ENCODE measurements around the gene CDH23. TPM values are rescaled to one million over a fixed set of nuclear protein-coding genes. Genes with fewer than 3 reads are reported as not detected.
A peak's percentile ranks its signal among the peaks of the same experiment; 100 is the strongest.

CDH23 gene
- total RNA-seq, 4 donors from 2014 or later: 7.1 to 56.2 (median 25.4) TPM

DNA sequence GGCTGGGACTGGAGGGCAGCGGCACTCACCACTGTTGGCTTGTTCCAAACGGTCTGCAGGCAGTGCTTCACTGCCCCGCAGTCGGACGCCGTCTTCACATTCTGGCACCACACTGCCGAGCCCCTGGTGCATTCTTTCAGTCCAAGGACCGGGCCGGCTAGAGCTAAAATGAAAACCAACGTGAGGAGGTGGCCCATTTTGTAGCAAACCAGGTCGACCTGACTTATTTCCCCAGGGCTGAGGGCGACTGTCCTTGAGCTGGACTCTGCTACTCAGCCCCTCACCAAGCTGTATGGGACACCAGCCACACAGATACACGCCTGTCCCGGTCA lies 437.6 kb downstream of the CDH23 start:
- Histone ChIP-seq H3K27ac (peak overlapping the region; percentile 13 to 32), H3K4me3 (no peak overlapping the region), H3K36me3 (no peaks in the 10 kb centered on the region), H3K4me1 (peaks cover 9 to 16% of the 10 kb centered on the region in 2 donors), H3K27me3 (no peaks in the 10 kb centered on the region), H3K9me3 (no peaks in the 10 kb centered on the region)
- TF ChIP-seq, protein P1, sequence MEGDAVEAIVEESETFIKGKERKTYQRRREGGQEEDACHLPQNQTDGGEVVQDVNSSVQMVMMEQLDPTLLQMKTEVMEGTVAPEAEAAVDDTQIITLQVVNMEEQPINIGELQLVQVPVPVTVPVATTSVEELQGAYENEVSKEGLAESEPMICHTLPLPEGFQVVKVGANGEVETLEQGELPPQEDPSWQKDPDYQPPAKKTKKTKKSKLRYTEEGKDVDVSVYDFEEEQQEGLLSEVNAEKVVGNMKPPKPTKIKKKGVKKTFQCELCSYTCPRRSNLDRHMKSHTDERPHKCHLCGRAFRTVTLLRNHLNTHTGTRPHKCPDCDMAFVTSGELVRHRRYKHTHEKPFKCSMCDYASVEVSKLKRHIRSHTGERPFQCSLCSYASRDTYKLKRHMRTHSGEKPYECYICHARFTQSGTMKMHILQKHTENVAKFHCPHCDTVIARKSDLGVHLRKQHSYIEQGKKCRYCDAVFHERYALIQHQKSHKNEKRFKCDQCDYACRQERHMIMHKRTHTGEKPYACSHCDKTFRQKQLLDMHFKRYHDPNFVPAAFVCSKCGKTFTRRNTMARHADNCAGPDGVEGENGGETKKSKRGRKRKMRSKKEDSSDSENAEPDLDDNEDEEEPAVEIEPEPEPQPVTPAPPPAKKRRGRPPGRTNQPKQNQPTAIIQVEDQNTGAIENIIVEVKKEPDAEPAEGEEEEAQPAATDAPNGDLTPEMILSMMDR (IDR thresholded peaks at IDR 0.05): no peak
- no peak for TF ChIP-seq POLR2A (IDR thresholded peaks at IDR 0.05)
- no peak for DNase-seq
- intact Hi-C loops (cut with DNase I; ENCODE audit: low total_unique reads): loop anchor here (10.0 kb wide), 1 partner anchor 60 kb away; no protein-coding TSS in a partner anchor

- intact Hi-C loops (cut with DNase I; ENCODE audit: low total_unique reads): loop anchor here (10.0 kb wide), 1 partner anchor 59 kb away; no protein-coding TSS in a partner anchor
- TF ChIP-seq, protein P1 (IDR thresholded peaks at IDR 0.05): no peak
- TF ChIP-seq POLR2A (IDR thresholded peaks at IDR 0.05): no peak
- Histone ChIP-seq H3K27me3 (no peaks in the 10 kb centered on the region), H3K36me3 (no peaks in the 10 kb centered on the region), H3K4me1 (peaks cover 9 to 21% of the 10 kb centered on the region in 2 donors), H3K27ac (peak overlapping the region; percentile 77 to 78), H3K4me3 (no peak overlapping the region), H3K9me3 (no peaks in the 10 kb centered on the region)
- peak; percentile 71 to 78 for DNase-seq
Observed at GRCh38 chr10:71835671-71836595, 439.2 kb downstream of the CDH23 start.

- intact Hi-C loops (cut with DNase I; ENCODE audit: low total_unique reads): loop anchor here (10.0 kb wide), 1 partner anchor 58 kb away; no protein-coding TSS in a partner anchor
- Histone ChIP-seq H3K27ac (peak overlapping the region; percentile 77 to 78), H3K4me3 (no peak overlapping the region), H3K36me3 (no peaks in the 10 kb centered on the region), H3K4me1 (peaks cover 9 to 21% of the 10 kb centered on the region in 2 donors), H3K27me3 (no peaks in the 10 kb centered on the region), H3K9me3 (no peaks in the 10 kb centered on the region)
- TF ChIP-seq, protein P1 (IDR thresholded peaks at IDR 0.05): no peak
- TF ChIP-seq POLR2A (IDR thresholded peaks at IDR 0.05): no peak
- DNase-seq: no peak
Observed at GRCh38 chr10:71836596-71836974, 439.9 kb downstream of the CDH23 start.

GRCh38 chr10:71837098-71837827 lies 440.5 kb downstream of the CDH23 start:
- no peak overlapping the region for H3K4me3 ChIP-seq
- no peaks in the 10 kb centered on the region for H3K9me3 ChIP-seq
- no peaks in the 10 kb centered on the region for H3K36me3 ChIP-seq
- DNase-seq: no peak
- peaks cover 9 to 21% of the 10 kb centered on the region in 2 donors for H3K4me1 ChIP-seq
- TF ChIP-seq, protein P1 (IDR thresholded peaks at IDR 0.05): no peak
- TF ChIP-seq POLR2A (IDR thresholded peaks at IDR 0.05): no peak
- no peaks in the 10 kb centered on the region for H3K27me3 ChIP-seq
- intact Hi-C loops (cut with DNase I; ENCODE audit: low total_unique reads): loop anchor here (10.0 kb wide), 1 partner anchor 58 kb away; no protein-coding TSS in a partner anchor
- peak overlapping the region; percentile 77 to 78 for H3K27ac ChIP-seq

Data from uterus (tissue), 4 donors.